Upper lobe of right lung (tissue), 1 donor: Measurements from ENCODE around the gene ZNF597. TPM values are rescaled to one million over a fixed set of nuclear protein-coding genes. Genes with fewer than 3 reads are reported as not detected.

ENCODE experiments used
- ATAC-seq: fragments of 200-7000 bp; cut with Tn5 transposase; one replicate; pipeline ENCODE4 v1.9.1; 2020; ENCODE audit warnings: mild to moderate bottlenecking, moderate library complexity
- DNase-seq: peaks from one replicate; pipeline ENCODE4 v3.0.0-alpha.2; 2020
- H3K27ac ChIP-seq: fragments of 200-600 bp; one replicate; pipeline ENCODE4 v1.8.0; 2022
- H3K27me3 ChIP-seq: fragments of 200-600 bp; one replicate; pipeline ENCODE4 v1.8.0; 2022; ENCODE audit warnings: mild to moderate bottlenecking
- H3K36me3 ChIP-seq: fragments of 200-600 bp; one replicate; pipeline ENCODE4 v1.8.0; 2022
- H3K4me1 ChIP-seq: fragments of 200-600 bp; one replicate; pipeline ENCODE4 v1.8.0; 2022
- H3K4me3 ChIP-seq: fragments of 200-600 bp; one replicate; pipeline ENCODE4 v1.8.0; 2022; ENCODE audit warnings: mild to moderate bottlenecking
- H3K9me3 ChIP-seq: fragments of 200-600 bp; one replicate; pipeline ENCODE4 v1.8.0; 2022
- intact Hi-C: fragments of 100-400 bp; cut with DNase I; formaldehyde crosslinking; loops from one replicate; pipeline ENCODE4 v1.11.0; 2022
- total RNA-seq: library from RNA; stranded (reverse); fragmentation: NEBNext Ultra II Directional; extraction: Animal tissue kit (Norgen Biotek cat#: 25700); gene quantifications from one replicate; pipeline ENCODE4 v1.2.1, GENCODE V29; 2021
- TF ChIP-seq, protein P1 (sequence below): fragments of 200-600 bp; IDR thresholded peaks from one replicate; pipeline ENCODE4 v1.8.0; 2022; ENCODE audit warnings: antibody characterized with exemption
- donor health status: DM: no; HTN: yes; CAD: no; lungs with severe emphysema.

ZNF597 gene
- total RNA-seq, 1 donor from 2014 or later = 5.1 TPM

DNA sequence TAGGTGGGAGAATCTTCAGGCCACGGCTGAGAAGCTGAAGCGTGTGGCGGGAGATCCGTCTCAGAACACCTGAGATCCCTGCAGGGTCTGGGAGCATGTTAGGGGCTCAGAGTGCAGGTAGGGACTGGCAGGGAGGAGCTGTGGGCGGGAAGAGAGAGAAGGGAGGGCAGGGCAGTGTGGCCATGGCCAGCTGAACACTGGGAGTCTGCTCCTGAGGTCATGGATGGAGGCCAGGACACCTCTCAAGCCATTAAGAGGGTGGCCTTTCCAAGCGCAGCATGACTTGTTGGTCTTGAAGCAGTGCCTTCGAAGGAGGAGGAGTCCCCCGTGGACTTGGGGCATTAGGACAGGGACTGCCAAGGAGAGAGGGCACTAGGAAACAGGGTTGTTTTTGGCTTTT, 23.9 kb upstream of the ZNF597 start:
- TF ChIP-seq, protein P1, sequence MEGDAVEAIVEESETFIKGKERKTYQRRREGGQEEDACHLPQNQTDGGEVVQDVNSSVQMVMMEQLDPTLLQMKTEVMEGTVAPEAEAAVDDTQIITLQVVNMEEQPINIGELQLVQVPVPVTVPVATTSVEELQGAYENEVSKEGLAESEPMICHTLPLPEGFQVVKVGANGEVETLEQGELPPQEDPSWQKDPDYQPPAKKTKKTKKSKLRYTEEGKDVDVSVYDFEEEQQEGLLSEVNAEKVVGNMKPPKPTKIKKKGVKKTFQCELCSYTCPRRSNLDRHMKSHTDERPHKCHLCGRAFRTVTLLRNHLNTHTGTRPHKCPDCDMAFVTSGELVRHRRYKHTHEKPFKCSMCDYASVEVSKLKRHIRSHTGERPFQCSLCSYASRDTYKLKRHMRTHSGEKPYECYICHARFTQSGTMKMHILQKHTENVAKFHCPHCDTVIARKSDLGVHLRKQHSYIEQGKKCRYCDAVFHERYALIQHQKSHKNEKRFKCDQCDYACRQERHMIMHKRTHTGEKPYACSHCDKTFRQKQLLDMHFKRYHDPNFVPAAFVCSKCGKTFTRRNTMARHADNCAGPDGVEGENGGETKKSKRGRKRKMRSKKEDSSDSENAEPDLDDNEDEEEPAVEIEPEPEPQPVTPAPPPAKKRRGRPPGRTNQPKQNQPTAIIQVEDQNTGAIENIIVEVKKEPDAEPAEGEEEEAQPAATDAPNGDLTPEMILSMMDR = no peak
- Histone ChIP-seq H3K4me3 (no peak overlapping the region), H3K27me3 (no peaks in the 10 kb centered on the region), H3K27ac (no peak overlapping the region), H3K9me3 (no peaks in the 10 kb centered on the region), H3K36me3 (peaks cover 14% of the 10 kb centered on the region), H3K4me1 (peaks cover 25% of the 10 kb centered on the region)
- DNase-seq = no peak
- peak; percentile 52 for ATAC-seq
- intact Hi-C loops = no loop called here

DNA sequence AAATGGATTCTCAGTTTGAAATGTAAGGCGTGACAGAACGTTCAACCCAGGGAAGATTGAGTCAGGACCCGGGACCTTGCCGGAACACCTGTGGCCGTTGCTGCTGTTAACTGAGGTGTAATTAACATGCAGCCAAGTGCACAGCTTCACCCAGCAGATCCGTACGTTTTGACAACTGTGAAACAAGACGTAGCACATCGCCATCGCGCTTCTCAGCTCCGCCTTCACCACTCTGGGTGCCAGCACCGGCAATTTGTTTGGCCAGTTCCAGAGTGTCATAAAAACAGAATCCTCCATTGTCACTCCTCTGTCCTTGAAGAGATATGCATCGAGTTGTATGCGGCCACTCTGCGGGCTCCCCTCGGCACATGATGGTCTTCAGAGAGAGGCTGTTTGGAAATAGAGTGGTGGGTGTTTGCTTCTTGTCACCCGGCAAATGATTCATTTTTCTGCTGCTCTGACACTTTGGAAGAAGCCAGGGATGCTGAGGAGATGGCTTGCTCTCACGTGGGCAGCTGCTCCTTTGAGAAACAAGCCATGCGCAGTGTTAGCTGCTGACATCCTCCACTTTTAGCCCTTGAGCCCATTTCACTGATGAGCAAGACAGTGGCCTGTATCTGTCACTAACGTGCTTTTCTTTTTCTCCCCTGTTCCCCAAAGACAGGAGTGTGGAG, 22.7 kb upstream of the ZNF597 start:
- H3K4me3 ChIP-seq = no peak overlapping the region
- ATAC-seq = no peak
- H3K27ac ChIP-seq = no peak overlapping the region
- intact Hi-C loops = no loop called here
- no peak for DNase-seq
- H3K36me3 ChIP-seq = peaks cover 14% of the 10 kb centered on the region
- peaks cover 37% of the 10 kb centered on the region for H3K4me1 ChIP-seq
- H3K27me3 ChIP-seq = no peaks in the 10 kb centered on the region
- TF ChIP-seq, protein P1 = no peak
- no peaks in the 10 kb centered on the region for H3K9me3 ChIP-seq

DNA sequence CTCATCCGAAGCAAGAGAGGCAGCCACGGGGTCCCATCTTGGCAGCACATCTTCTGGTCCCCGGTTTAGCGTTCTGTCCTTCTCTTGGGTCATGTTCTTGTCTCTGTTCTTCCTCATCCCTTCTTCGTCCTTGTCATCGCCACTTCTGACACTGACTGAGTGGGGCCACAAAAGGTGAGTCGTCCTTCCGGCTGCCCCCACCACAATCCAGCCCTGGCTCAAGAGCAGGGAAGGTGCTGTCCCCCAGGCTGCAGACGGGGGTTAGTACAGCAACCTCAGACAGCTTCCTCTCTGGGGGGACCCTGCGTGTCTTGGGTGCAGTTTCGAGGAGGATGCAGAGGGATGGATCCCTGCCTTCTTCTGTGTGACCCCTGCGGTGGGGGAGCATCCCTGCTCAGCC, 22.0 kb upstream of the ZNF597 start:
- H3K27ac ChIP-seq = no peak overlapping the region
- TF ChIP-seq, protein P1 = no peak
- no peak for ATAC-seq
- H3K4me3 ChIP-seq = no peak overlapping the region
- H3K36me3 ChIP-seq = peaks cover 14% of the 10 kb centered on the region
- peaks cover 43% of the 10 kb centered on the region for H3K4me1 ChIP-seq
- DNase-seq = no peak
- no peaks in the 10 kb centered on the region for H3K27me3 ChIP-seq
- H3K9me3 ChIP-seq = no peaks in the 10 kb centered on the region
- intact Hi-C loops = no loop called here

DNA sequence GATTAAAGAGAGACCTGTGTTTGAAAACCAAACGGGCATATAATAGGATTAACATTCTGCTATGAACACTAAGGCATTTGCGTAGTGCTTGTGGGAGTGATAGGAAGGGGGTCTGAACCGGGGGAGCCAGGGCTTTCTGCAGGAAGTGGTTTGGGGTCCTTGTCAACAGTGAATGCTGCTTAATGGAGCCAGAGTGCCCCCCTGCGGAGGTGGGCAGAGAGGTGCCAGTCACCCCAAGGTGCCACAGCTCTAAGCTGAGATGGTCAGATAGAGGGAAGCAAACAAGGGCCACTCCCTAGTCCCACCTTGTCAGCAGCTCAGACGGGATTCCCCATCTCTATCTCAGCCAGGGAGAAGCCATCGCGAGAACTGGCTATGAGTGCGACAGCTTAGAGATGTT, 17.8 kb upstream of the ZNF597 start:
- no peak for ATAC-seq
- TF ChIP-seq, protein P1 = no peak
- DNase-seq = no peak
- Histone ChIP-seq H3K4me3 (no peak overlapping the region), H3K27me3 (no peaks in the 10 kb centered on the region), H3K4me1 (peaks cover 50% of the 10 kb centered on the region), H3K9me3 (no peaks in the 10 kb centered on the region), H3K27ac (no peak overlapping the region), H3K36me3 (peaks cover 4% of the 10 kb centered on the region)
- intact Hi-C loops = no loop called here

DNA sequence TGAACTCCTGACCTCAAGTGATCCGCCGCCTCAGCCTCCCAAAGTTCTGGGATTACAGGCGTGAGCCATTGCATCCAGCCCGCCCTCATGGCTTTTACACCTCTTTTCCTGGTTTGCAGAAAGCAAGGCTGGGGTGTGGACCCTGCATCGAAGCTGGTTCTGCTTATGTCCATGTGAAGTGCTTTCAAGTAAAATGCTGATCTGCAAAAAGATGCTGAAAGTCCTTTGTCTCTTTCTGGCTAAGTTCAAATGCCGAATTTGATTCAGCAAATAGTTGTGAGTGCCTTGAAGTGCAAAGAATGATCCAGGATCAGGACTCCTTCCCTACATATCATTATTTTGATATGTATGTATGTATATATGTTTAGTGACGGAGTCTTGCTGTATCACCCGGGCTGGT, 17.3 kb upstream of the ZNF597 start:
- TF ChIP-seq, protein P1 = no peak
- no peak overlapping the region for H3K27ac ChIP-seq
- intact Hi-C loops = no loop called here
- H3K27me3 ChIP-seq = no peaks in the 10 kb centered on the region
- no peaks in the 10 kb centered on the region for H3K9me3 ChIP-seq
- H3K36me3 ChIP-seq = no peaks in the 10 kb centered on the region
- H3K4me1 ChIP-seq = peaks cover 50% of the 10 kb centered on the region
- DNase-seq (no peak), ATAC-seq (no peak)
- H3K4me3 ChIP-seq = no peak overlapping the region

DNA sequence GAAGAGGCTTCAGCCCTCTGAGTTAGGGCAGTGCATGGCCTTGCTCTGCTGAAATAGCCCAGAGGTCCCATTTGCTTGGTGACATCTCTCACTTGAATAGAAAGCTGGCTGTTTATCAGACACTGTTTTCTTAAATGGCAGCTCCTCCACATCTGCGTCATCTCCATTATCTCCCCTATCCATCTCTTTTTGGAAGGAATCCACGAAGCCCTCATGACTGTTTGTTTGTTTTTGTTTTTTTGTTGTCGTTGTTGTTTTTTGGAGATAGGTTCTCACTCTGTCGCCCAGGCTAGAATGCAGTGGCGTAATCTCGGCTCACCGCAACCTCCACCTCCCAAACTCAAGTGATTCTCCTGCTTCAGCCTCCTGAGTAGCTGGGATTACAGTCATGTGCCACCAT, 16.8 kb upstream of the ZNF597 start:
- Histone ChIP-seq H3K4me1 (peaks cover 50% of the 10 kb centered on the region), H3K4me3 (no peak overlapping the region), H3K9me3 (no peaks in the 10 kb centered on the region), H3K27ac (no peak overlapping the region), H3K36me3 (no peaks in the 10 kb centered on the region), H3K27me3 (no peaks in the 10 kb centered on the region)
- intact Hi-C loops = no loop called here
- no peak for DNase-seq
- TF ChIP-seq, protein P1 = no peak
- ATAC-seq = no peak
